Stimulated activated CD8-positive, alpha-beta memory T cell treated with anti-CD3 and anti-CD28 coated beads, Interleukin-15, amount 100 ng/mL, for 24 hours (primary cell): ENCODE data around the gene RAI1.

ENCODE experiments used
- DNase-seq: peaks from one replicate; pipeline ENCODE4 v3.0.0-alpha.2; 2020; ENCODE audit warnings: low read depth

Gene RAI1

GRCh38 chr17:17832032-17832363 is 150.7 kb downstream of the RAI1 start:
- DNase-seq, result no peak

GRCh38 chr17:17833658-17834357 is 152.6 kb downstream of the RAI1 start:
- no peak for DNase-seq

GRCh38 chr17:17834974-17835373 is 153.7 kb downstream of the RAI1 start:
- DNase-seq, result no peak

- no peak for DNase-seq
Measured at GRCh38 chr17:17835415-17836249, 154.4 kb downstream of the RAI1 start.

GRCh38 chr17:17836250-17836817 is 155.1 kb downstream of the RAI1 start:
- peak; percentile 90 for DNase-seq

- DNase-seq, result no peak
Measured at GRCh38 chr17:17836818-17837379, 155.6 kb downstream of the RAI1 start, which contains the start of gene SREBF1. Gene SREBF1, minus strand, starts transcription at chr17:17836986. Its CDS starts 169 bp downstream, at chr17:17836817.

GRCh38 chr17:17837380-17837821 is 156.1 kb downstream of the RAI1 start:
- no peak for DNase-seq

GRCh38 chr17:17837966-17838962 is 157.0 kb downstream of the RAI1 start:
- no peak for DNase-seq

- DNase-seq, result peak; percentile 69
Measured at GRCh38 chr17:17839791-17840707, 158.8 kb downstream of the RAI1 start.

- no peak for DNase-seq
Measured at GRCh38 chr17:17840751-17841591, 159.7 kb downstream of the RAI1 start.

GRCh38 chr17:17841601-17842025 is 160.4 kb downstream of the RAI1 start:
- DNase-seq, result no peak

GRCh38 chr17:17842111-17842876 is 161.0 kb downstream of the RAI1 start:
- no peak for DNase-seq

GRCh38 chr17:17843096-17843495 is 161.8 kb downstream of the RAI1 start:
- no peak for DNase-seq

- DNase-seq, result no peak
Measured at GRCh38 chr17:17844079-17844478, 162.8 kb downstream of the RAI1 start.

GRCh38 chr17:17844500-17844899 is 163.2 kb downstream of the RAI1 start:
- no peak for DNase-seq

GRCh38 chr17:17845046-17845775 is 164.0 kb downstream of the RAI1 start:
- no peak for DNase-seq

GRCh38 chr17:17846003-17846402 is 164.7 kb downstream of the RAI1 start:
- DNase-seq, result no peak

- DNase-seq, result no peak
Measured at GRCh38 chr17:17846645-17847044, 165.4 kb downstream of the RAI1 start.
